CD8-positive, alpha-beta memory T cell (primary cell): ENCODE measurements around the gene TESK1. TPM values are rescaled to one million over a fixed set of nuclear protein-coding genes. Genes with fewer than 3 reads are reported as not detected.
A peak's percentile ranks its signal among the peaks of the same experiment; 100 is the strongest.
"Not testable (repeated sequence)": the region's sequence is repeated elsewhere in the genome, so short reads cannot be mapped to it uniquely, and the experiment has no call there.

ENCODE experiments used
- CTCF ChIA-PET: fragments of 350-600 bp; sonication (Branson Sonifier 250); formaldehyde crosslinking; loops from one replicate; lab custom pipeline; 2021; ENCODE audit warnings: antibody characterized with exemption; lab: Charles Lee
- POLR2A ChIA-PET: fragments of 350-600 bp; sonication (Branson Sonifier 250); formaldehyde crosslinking; loops from one replicate; lab custom pipeline; 2021; ENCODE audit warnings: antibody characterized with exemption; lab: Charles Lee
- DNase-seq, 5 donors: peaks; one replicate each; pipeline versions ENCODE4 v3.0.0 to v3.0.0-alpha.2; 2020 to 2022; ENCODE audit warnings: mixed read lengths in 1 of 5
- H3K27ac ChIP-seq: one replicate; pipeline ENCODE4 v1.7.0; 2013; ENCODE audit warnings: low read depth, mild to moderate bottlenecking, low read length, moderate library complexity
- H3K27me3 ChIP-seq: 2 replicates; pipeline ENCODE4 v1.7.0; 2013; ENCODE audit warnings: low read length, mild to moderate bottlenecking; ENCODE audit not compliant: insufficient read depth, poor library complexity, severe bottlenecking
- H3K36me3 ChIP-seq: 2 replicates; pipeline ENCODE4 v1.7.0; 2013; ENCODE audit warnings: mild to moderate bottlenecking, low read length, moderate library complexity; ENCODE audit not compliant: insufficient read depth
- H3K4me1 ChIP-seq: 2 replicates; pipeline ENCODE4 v1.7.0; 2013; ENCODE audit warnings: mild to moderate bottlenecking, low read length, moderate library complexity; ENCODE audit not compliant: insufficient read depth
- H3K4me3 ChIP-seq: 2 replicates; pipeline ENCODE4 v1.7.0; 2013; ENCODE audit warnings: mild to moderate bottlenecking, low read length
- H3K9me3 ChIP-seq: 2 replicates; pipeline ENCODE4 v1.7.0; 2013; ENCODE audit warnings: mild to moderate bottlenecking, low read length
- H3K27ac Mint-ChIP-seq, 8 donors: one replicate each; pipeline ENCODE4 v1.8.0; 2020 to 2021; ENCODE audit warnings: mixed read lengths in 8 of 8, mild to moderate bottlenecking in 6 of 8, inconsistent platforms in 3 of 8, moderate library complexity in 3 of 8
- H3K27me3 Mint-ChIP-seq, 2 donors: one replicate each; pipeline ENCODE4 v1.8.0; 2020 to 2021; ENCODE audit warnings: mixed read lengths in 2 of 2, mild to moderate bottlenecking in 1 of 2, moderate library complexity in 1 of 2
- H3K36me3 Mint-ChIP-seq, 3 donors: one replicate each; pipeline ENCODE4 v1.8.0; 2020 to 2021; ENCODE audit warnings: mixed read lengths in 3 of 3, inconsistent platforms in 1 of 3, mild to moderate bottlenecking in 1 of 3
- H3K4me1 Mint-ChIP-seq, 3 donors: one replicate each; pipeline ENCODE4 v1.8.0; 2020 to 2021; ENCODE audit warnings: mixed read lengths in 3 of 3, inconsistent platforms in 1 of 3, mild to moderate bottlenecking in 1 of 3
- H3K4me3 Mint-ChIP-seq, 7 donors: one replicate each; pipeline ENCODE4 v1.8.0; 2020 to 2021; ENCODE audit warnings: mixed read lengths in 7 of 7, mild to moderate bottlenecking in 6 of 7, moderate library complexity in 4 of 7, inconsistent platforms in 2 of 7
- H3K9me3 Mint-ChIP-seq, 5 donors: one replicate each; pipeline ENCODE4 v1.8.0; 2020 to 2022; ENCODE audit warnings: mixed read lengths in 5 of 5, mild to moderate bottlenecking in 3 of 5, moderate library complexity in 2 of 5, inconsistent platforms in 1 of 5
- polyA plus RNA-seq: library from polyadenylated mRNA; unstranded; fragments of 300-500 nt; fragmentation: Illumina TruSeq; gene quantifications from one replicate; pipeline ENCODE4 v1.2.3, GENCODE V29; 2021
- total RNA-seq, 2 experiments: library from RNA; stranded (reverse); gene quantifications; one replicate each; pipeline ENCODE4 v1.2.3, GENCODE V29; 2021

TESK1 gene
- total and polyA plus RNA-seq, 3 experiments from 2014 or later = 15.9 to 46.8 (median 44.2) TPM

DNA sequence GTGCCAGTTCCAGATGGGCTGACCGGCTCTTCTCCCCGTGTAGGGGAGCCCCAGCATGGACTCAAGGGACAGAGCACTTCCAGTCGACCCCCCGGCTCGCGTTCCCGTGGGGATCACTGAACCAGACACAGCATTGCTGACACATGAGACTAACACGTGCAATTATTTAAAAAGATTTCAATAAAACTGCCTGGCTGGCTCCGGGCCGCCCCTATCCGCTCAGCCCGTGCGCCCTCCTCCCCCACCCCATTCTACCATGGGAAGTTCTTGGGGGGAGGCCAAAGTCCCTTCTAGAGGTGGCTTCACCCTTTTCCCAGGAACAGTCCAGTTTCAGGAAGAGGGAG lies 4.7 kb downstream of the TESK1 start:
- no peaks in the 10 kb centered on the region for H3K9me3 ChIP-seq
- H3K4me1 ChIP-seq = peaks cover 13% of the 10 kb centered on the region
- no peak for DNase-seq
- peaks cover 23 to 29% (median 26%) of the 10 kb centered on the region in 3 donors for H3K4me1 Mint-ChIP-seq
- no peak overlapping the region for H3K27ac ChIP-seq
- peaks cover 11% of the 10 kb centered on the region for H3K36me3 ChIP-seq
- peak overlapping the region in 1 of 8 donors; percentile 47 for H3K27ac Mint-ChIP-seq
- CTCF ChIA-PET = interaction anchor here (0.7 to 14.7 kb wide), 6 partner anchors 10 to 94 kb away, joined by 3 to 200 read pairs (median 33); partner anchors contain the start of genes CCDC107, RMRP and SIT1
- no peaks in the 10 kb centered on the region for H3K27me3 ChIP-seq
- H3K9me3 Mint-ChIP-seq = no peaks in the 10 kb centered on the region
- H3K4me3 ChIP-seq = no peak overlapping the region
- peak overlapping the region in 1 of 7 donors; percentile 48 for H3K4me3 Mint-ChIP-seq
- POLR2A ChIA-PET = no interaction called here
- no peaks in the 10 kb centered on the region for H3K27me3 Mint-ChIP-seq
- peaks cover 0 to 41% (median 4%) of the 10 kb centered on the region in 3 donors for H3K36me3 Mint-ChIP-seq

DNA sequence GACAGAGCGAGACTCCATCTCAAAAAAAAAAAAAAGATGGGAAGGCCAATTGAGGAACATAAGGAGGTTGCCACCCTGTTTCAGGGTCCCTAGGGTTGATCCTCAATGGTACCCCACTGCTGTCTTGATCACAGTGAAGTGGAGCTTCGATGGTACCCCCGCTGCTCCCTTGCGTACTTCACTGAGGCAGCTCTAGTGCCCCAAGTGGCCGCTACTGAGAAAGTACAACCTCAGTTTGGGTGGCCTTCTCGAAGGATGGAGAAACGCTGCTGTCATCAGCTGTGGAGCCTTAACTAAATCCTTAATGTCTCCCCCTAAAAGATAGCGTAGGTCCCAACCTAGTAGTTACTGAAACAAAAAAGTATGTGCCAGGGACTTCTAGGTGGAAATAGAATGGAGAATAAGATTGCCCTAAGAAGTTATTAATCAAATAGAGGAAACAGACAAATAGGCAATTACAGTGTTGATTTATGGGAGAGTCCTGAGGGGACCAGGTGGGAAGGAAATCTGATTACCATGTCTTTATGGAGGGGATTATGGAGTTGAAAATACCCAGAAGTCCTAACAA lies 6.3 kb downstream of the TESK1 start:
- POLR2A ChIA-PET = interaction anchor here (1.2 to 1.6 kb wide), 3 partner anchors 9 to 47 kb away, joined by 4 to 5 read pairs (median 4); partner anchors contain the start of genes CCDC107 and RMRP
- peaks cover 11% of the 10 kb centered on the region for H3K4me1 ChIP-seq
- peaks cover 21 to 26% (median 26%) of the 10 kb centered on the region in 3 donors for H3K4me1 Mint-ChIP-seq

DNA sequence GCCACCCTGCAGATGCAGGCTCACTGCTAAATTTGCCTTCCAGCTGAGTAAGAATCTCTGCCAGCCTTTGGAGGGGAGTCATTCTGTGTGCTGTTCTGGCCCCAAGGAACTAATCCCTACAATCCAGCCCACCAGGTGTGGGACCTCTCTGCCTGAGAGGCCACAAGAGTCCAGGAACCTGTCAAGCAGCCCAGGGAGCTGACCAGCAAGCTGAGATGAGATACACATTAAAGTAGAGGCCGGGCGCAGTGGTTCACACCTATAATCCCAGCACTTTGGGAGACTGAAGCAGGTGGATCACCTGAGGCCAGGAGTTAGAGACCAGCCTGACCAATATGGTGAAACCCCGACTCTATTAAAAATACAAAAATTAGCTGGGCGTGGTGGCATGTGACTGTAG lies 7.0 kb downstream of the TESK1 start:
- not testable (repeated sequence) for H3K27ac ChIP-seq, H3K9me3 Mint-ChIP-seq, DNase-seq, H3K27me3 Mint-ChIP-seq, H3K27me3 ChIP-seq, H3K27ac Mint-ChIP-seq, H3K4me3 ChIP-seq, H3K9me3 ChIP-seq, H3K4me1 ChIP-seq, H3K4me3 Mint-ChIP-seq
- H3K36me3 ChIP-seq = peaks cover 11% of the 10 kb centered on the region
- Mint-ChIP-seq H3K36me3 (peaks cover 0 to 32% (median 4%) of the 10 kb centered on the region in 3 donors), H3K4me1 (peaks cover 21 to 28% (median 28%) of the 10 kb centered on the region in 3 donors)
- ChIA-PET POLR2A (interaction anchor here (1.0 to 1.6 kb wide), 2 partner anchors 34 to 46 kb away, joined by 3 to 5 read pairs; partner anchors contain the start of genes CCDC107 and RMRP), CTCF (interaction anchor here (1.2 to 14.7 kb wide), 18 partner anchors 7 to 214 kb away, joined by 3 to 200 read pairs (median 6); partner anchors contain the start of genes ARHGEF39, CCDC107, GBA2 and RGP1)

More for the DNA sequence above, 6.3 kb downstream of the TESK1 start:
- peak; percentile 37 to 68 (median 44) for DNase-seq
- H3K27ac ChIP-seq = no peak overlapping the region
- CTCF ChIA-PET = interaction anchor here (0.8 to 14.7 kb wide), 29 partner anchors 8 to 494 kb away, joined by 3 to 200 read pairs (median 4); partner anchors contain the start of genes ARHGEF39, CCDC107, CREB3 and GBA2
- Mint-ChIP-seq H3K27ac (peak overlapping the region; percentile 3 to 84 (median 66)), H3K36me3 (peaks cover 0 to 36% (median 4%) of the 10 kb centered on the region in 3 donors), H3K4me3 (peak overlapping the region in 2 of 7 donors; percentile 61 to 67), H3K9me3 (no peaks in the 10 kb centered on the region), H3K27me3 (peaks cover 0 to 1% of the 10 kb centered on the region in 2 donors)
- no peaks in the 10 kb centered on the region for H3K27me3 ChIP-seq
- no peaks in the 10 kb centered on the region for H3K9me3 ChIP-seq
- no peak overlapping the region for H3K4me3 ChIP-seq
- H3K36me3 ChIP-seq = peaks cover 11% of the 10 kb centered on the region

GRCh38 chr9:35612843-35613242 lies 7.8 kb downstream of the TESK1 start:
- no peaks in the 10 kb centered on the region for H3K9me3 ChIP-seq
- Mint-ChIP-seq H3K36me3 (peaks cover 0 to 26% (median 2%) of the 10 kb centered on the region in 3 donors), H3K27me3 (peaks cover 0 to 1% of the 10 kb centered on the region in 2 donors), H3K4me3 (peak overlapping the region in 1 of 7 donors; percentile 4), H3K4me1 (peaks cover 25 to 30% (median 29%) of the 10 kb centered on the region in 3 donors), H3K9me3 (no peaks in the 10 kb centered on the region), H3K27ac (no peak overlapping the region)
- peaks cover 14% of the 10 kb centered on the region for H3K4me1 ChIP-seq
- CTCF ChIA-PET = interaction anchor here (1.4 to 14.7 kb wide), 8 partner anchors 8 to 118 kb away, joined by 3 to 200 read pairs (median 30); partner anchors contain the start of genes ARHGEF39, CCDC107, RMRP and SIT1
- DNase-seq = no peak
- H3K4me3 ChIP-seq = no peak overlapping the region
- no peaks in the 10 kb centered on the region for H3K27me3 ChIP-seq
- H3K27ac ChIP-seq = no peak overlapping the region
- H3K36me3 ChIP-seq = peaks cover 11% of the 10 kb centered on the region
- POLR2A ChIA-PET = interaction anchor here (1.0 kb wide), 1 partner anchor 45 kb away, joined by 3 read pairs; the partner anchor contains the start of genes CCDC107 and RMRP

DNA sequence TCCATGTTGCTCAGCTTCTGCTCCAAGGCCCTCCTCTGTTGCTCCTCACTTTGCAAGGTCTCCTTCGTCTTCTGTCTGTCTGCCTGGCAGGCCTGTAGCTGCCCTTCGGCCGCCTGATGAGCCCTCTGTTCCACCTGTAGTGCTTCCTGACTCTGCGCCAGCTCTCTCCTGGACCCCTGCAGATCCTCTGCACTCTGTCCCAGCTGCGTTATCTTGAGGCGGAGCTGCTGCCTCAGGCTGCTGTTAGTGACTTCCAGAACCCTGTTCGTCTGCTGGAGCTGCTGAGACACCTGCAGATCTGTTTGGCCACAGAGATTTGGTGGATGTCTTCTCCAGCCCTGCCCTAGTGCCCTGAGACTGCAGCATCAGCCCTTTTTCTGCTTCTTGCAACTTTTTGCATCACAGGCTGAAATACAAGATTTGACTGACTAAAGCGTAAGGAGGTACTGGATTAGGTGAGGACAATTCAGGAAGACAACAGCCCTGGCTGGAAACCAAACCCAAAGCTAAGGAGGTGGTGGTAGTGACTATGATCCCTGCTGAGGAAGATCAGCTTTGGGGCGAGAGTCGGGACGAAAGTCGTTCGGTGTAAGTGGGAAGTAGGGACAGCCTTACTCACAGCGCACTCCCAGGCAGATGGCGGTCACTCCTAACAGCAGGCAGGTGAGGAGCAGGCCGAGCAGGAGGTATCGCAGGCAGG lies 11.1 kb downstream of the TESK1 start:
- Mint-ChIP-seq H3K27me3 (peaks cover 0 to 1% of the 10 kb centered on the region in 2 donors), H3K36me3 (no peaks in the 10 kb centered on the region), H3K27ac (peak overlapping the region; percentile 89 to 100 (median 98)), H3K4me3 (peak overlapping the region; percentile 85 to 92 (median 89)), H3K4me1 (peaks cover 46 to 55% (median 47%) of the 10 kb centered on the region in 3 donors), H3K9me3 (no peaks in the 10 kb centered on the region)
- peak overlapping the region; percentile 82 for H3K4me3 ChIP-seq
- POLR2A ChIA-PET = interaction anchor here (1.4 to 2.0 kb wide), 4 partner anchors 11 to 116 kb away, joined by 6 to 17 read pairs (median 10); partner anchors contain the start of genes CREB3, TESK1 and TLN1
- peak overlapping the region; percentile 70 for H3K27ac ChIP-seq
- peaks cover 34% of the 10 kb centered on the region for H3K4me1 ChIP-seq
- CTCF ChIA-PET = interaction anchor here (1.2 to 14.7 kb wide), 15 partner anchors 8 to 173 kb away, joined by 3 to 200 read pairs (median 10); partner anchors contain the start of genes ARHGEF39, CCDC107, CREB3 and RMRP
- H3K36me3 ChIP-seq = no peaks in the 10 kb centered on the region
- no peaks in the 10 kb centered on the region for H3K9me3 ChIP-seq
- H3K27me3 ChIP-seq = no peaks in the 10 kb centered on the region
- no peak for DNase-seq

- POLR2A ChIA-PET = interaction anchor here (0.6 to 2.0 kb wide), 8 partner anchors 11 to 514 kb away, joined by 3 to 17 read pairs (median 6); partner anchors contain the start of genes CREB3, STOML2 and TLN1
- Histone ChIP-seq H3K36me3 (no peaks in the 10 kb centered on the region), H3K4me1 (peaks cover 34% of the 10 kb centered on the region), H3K27me3 (no peaks in the 10 kb centered on the region), H3K4me3 (peak overlapping the region; percentile 82), H3K9me3 (no peaks in the 10 kb centered on the region), H3K27ac (peak overlapping the region; percentile 70)
- H3K36me3 Mint-ChIP-seq = no peaks in the 10 kb centered on the region
- H3K27ac Mint-ChIP-seq = peak overlapping the region; percentile 89 to 100 (median 98)
- H3K4me3 Mint-ChIP-seq = peak overlapping the region; percentile 85 to 92 (median 89)
- peaks cover 42 to 49% (median 46%) of the 10 kb centered on the region in 3 donors for H3K4me1 Mint-ChIP-seq
- peaks cover 0 to 1% of the 10 kb centered on the region in 2 donors for H3K27me3 Mint-ChIP-seq
- DNase-seq = peak; percentile 63 to 84 (median 71)
- CTCF ChIA-PET = interaction anchor here (0.6 to 14.7 kb wide), 22 partner anchors 9 to 195 kb away, joined by 3 to 200 read pairs (median 6); partner anchors contain the start of genes ARHGEF39, CCDC107, CREB3 and RMRP
- H3K9me3 Mint-ChIP-seq = no peaks in the 10 kb centered on the region
Observed at GRCh38 chr9:35616681-35617459, 11.8 kb downstream of the TESK1 start.

DNA sequence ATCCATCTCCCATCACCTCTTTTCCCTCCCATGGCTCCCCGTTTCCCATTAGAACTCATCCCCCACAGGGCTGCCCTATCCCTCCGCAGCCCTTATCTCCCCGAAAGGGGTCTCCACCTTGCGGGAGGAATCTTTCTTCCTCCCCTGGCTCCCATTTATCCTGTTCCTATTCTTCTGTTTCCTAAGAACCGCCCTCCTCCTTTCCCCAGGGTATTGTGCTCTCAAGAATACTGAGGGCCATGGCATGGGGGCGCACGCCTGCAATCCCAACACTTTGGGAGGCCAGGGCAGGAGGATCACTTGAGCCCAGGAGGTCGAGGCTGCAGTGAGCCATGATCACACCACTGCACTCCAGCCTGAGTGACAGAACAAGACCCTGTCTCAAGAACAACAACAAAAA lies 12.5 kb downstream of the TESK1 start:
- DNase-seq = no peak
- H3K27me3 ChIP-seq = no peaks in the 10 kb centered on the region
- Mint-ChIP-seq H3K27me3 (peaks cover 0 to 1% of the 10 kb centered on the region in 2 donors), H3K27ac (peak overlapping the region; percentile 89 to 100 (median 98)), H3K4me1 (peaks cover 42 to 49% (median 46%) of the 10 kb centered on the region in 3 donors), H3K9me3 (no peaks in the 10 kb centered on the region), H3K4me3 (peak overlapping the region; percentile 85 to 92 (median 89)), H3K36me3 (no peaks in the 10 kb centered on the region)
- no peaks in the 10 kb centered on the region for H3K9me3 ChIP-seq
- peak overlapping the region; percentile 82 for H3K4me3 ChIP-seq
- ChIA-PET POLR2A (interaction anchor here (0.6 to 2.0 kb wide), 8 partner anchors 12 to 515 kb away, joined by 3 to 17 read pairs (median 6); partner anchors contain the start of genes CREB3, STOML2 and TLN1), CTCF (interaction anchor here (0.6 to 14.7 kb wide), 20 partner anchors 9 to 194 kb away, joined by 3 to 200 read pairs (median 6); partner anchors contain the start of genes ARHGEF39, CCDC107, CREB3 and RMRP)
- H3K4me1 ChIP-seq = peaks cover 34% of the 10 kb centered on the region
- no peaks in the 10 kb centered on the region for H3K36me3 ChIP-seq
- H3K27ac ChIP-seq = peak overlapping the region; percentile 70
